ENCODE measurements around the gene ABI1.

Gene ABI1

GRCh38 chr10:26809973-26810372 lies 50.8 kb downstream of the ABI1 start:
- no peak for TF ChIP-seq CTCF (IDR thresholded peaks at IDR 0.05; ENCODE audit: extremely low read depth, missing control alignments)
- no peak for DNase-seq (ENCODE audit: low spot score)

- no peak for DNase-seq (ENCODE audit: low spot score)
- no peak for TF ChIP-seq CTCF (IDR thresholded peaks at IDR 0.05; ENCODE audit: extremely low read depth, missing control alignments)
Observed at GRCh38 chr10:26807532-26807931, 53.2 kb downstream of the ABI1 start.

DNA sequence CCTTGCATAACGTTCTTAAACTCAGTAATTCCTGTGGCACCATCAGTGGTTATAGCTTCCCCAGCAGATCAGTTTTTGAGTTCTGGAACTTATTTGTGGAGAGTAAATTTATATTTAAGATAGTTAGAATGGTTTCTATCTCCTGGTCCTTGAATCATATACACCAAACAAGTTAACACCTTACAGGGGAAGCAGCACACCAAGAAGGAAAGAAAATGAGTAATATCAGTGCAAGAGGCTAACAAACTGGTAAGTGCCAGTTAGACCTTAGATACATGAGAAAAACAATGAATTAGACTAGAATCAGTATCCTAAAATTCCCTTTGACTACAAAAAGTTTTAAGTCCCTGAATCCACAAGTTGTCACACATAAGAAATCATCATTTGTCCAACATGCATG lies 54.2 kb downstream of the ABI1 start:
- TF ChIP-seq CTCF (IDR thresholded peaks at IDR 0.05; ENCODE audit: extremely low read depth, missing control alignments) = no peak
- no peak for DNase-seq (ENCODE audit: low spot score)

DNA sequence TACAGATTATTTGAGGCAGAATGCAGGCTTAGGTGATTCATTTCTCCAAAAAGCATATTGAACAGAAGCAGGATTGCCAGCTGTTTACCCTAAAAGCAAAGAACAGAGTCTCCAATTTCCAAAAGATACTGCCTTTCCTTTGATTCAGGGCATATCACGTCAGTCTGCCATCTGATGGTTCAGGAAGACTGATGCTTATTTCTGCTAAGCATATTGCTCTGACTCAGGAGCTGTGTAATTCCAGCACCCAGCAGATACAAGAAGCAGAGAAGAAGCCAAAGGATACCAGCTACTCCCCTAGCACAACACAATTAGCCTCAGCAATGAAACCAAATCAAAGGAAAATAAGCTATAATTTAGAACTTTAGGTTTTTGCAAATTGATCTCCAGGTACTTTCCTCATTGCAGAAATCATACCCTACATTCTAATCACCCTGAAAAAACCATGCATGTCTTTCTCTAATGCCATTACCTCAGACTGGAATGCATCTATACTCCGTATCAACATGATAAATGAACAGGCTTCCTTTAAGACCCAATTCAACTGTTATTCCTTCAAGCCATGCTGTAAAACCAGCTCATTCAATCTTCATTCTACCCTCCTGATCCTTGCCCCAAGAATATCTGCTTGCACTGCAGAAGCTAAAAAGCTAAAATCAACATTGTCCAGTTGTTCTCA lies 55.1 kb downstream of the ABI1 start:
- DNase-seq (ENCODE audit: low spot score) = no peak
- TF ChIP-seq CTCF (IDR thresholded peaks at IDR 0.05; ENCODE audit: extremely low read depth, missing control alignments) = no peak

GRCh38 chr10:26804418-26805393 lies 56.1 kb downstream of the ABI1 start:
- DNase-seq (ENCODE audit: low spot score) = no peak
- TF ChIP-seq CTCF (IDR thresholded peaks at IDR 0.05; ENCODE audit: extremely low read depth, missing control alignments) = no peak

DNA sequence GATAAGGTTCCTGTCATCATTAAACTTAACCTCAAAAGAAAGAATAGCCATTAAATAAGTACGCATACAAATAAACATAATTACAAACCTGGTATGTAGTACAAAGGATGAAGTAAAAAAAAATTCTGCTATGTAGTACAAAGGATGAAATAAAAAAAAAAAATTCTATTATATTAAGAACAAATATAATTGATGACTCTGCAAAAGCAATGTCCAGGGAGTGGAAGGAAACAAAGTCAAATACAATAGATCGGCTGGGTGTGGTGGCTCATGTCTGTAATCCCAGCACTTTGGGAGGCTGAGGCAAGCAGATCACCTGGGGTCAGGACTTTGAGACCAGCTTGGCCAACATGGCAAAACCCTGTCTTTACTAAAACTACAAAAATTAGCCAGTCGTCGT lies 56.9 kb downstream of the ABI1 start:
- no peak for DNase-seq (ENCODE audit: low spot score)
- no peak for TF ChIP-seq CTCF (IDR thresholded peaks at IDR 0.05; ENCODE audit: extremely low read depth, missing control alignments)

GRCh38 chr10:26802527-26802926 lies 58.2 kb downstream of the ABI1 start:
- no peak for DNase-seq (ENCODE audit: low spot score)
- no peak for TF ChIP-seq CTCF (IDR thresholded peaks at IDR 0.05; ENCODE audit: extremely low read depth, missing control alignments)

Measured in GM20000 (cell line).